Activated naive CD4-positive, alpha-beta T cell treated with anti-CD3 and anti-CD28 coated beads, Interleukin-2, amount 50 U/mL, for 16 hours (primary cell): ENCODE results near the gene REX1BD.
A peak's percentile ranks its signal among the peaks of the same experiment; 100 is the strongest.
"Not testable (repeated sequence)": the region's sequence is repeated elsewhere in the genome, so short reads cannot be mapped to it uniquely, and the experiment has no call there.

Experiments
- DNase-seq: peaks from one replicate; pipeline ENCODE4 v3.0.0-alpha.2; 2020

The REX1BD gene

DNA sequence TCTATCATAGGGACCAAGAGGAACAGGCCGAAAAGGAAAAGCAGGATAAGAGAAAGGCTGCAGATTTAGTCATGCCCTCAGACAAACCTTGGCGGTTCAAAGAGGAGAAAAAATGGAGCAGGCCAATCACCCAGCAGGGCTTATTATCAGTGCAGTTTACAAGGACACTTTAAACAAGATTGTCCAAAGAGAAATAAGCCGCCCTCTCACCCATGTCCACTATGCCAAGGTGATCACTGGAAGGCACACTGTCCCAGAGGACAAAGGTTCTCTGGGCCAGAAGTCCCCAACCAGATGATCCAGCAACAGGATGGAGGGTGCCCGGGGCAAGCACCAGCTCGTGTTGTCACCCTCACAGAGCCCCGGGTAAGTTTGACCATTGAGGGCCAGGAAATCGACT is 8.3 kb upstream of the REX1BD start:
- no peak for DNase-seq

DNA sequence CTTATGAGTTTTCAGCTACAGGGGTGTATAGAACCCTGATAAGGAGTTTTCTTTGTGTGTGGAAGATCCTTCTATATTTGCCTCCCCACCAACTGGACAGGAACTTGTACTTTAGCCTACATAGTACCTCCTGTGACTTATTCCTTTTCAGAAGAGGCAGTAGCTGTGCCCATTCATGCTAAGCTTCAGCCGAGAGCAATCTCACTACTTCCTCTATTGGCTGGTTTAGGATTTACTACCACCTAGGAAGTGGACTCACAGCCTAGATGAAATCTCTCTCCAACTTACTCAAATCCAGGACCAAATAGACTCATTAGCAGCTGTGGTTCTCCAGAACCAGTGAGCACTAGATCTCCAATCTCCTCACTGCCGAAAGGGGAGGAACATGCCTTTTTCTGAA is 2.3 kb upstream of the REX1BD start:
- DNase-seq, result no peak

DNA sequence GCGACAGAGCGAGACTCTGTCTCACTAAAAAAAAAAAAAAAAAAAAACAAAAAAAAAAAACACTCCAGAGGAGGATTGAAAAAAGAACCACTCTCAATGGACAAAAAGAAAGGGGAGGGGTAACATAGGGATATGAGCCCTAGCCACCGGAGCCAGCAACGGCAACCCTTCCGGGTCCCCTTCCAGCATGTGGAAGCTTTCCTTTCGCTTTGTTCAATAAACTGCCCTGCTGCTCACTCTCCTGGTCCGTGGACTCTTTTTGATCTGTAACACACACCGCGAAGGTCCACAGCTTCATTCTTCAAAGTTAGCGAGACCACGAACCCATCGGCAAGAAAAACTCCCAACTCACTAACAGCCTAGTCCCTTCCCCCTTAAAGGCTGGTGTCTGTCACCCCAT is 1.0 kb upstream of the REX1BD start:
- DNase-seq, result no peak

DNA sequence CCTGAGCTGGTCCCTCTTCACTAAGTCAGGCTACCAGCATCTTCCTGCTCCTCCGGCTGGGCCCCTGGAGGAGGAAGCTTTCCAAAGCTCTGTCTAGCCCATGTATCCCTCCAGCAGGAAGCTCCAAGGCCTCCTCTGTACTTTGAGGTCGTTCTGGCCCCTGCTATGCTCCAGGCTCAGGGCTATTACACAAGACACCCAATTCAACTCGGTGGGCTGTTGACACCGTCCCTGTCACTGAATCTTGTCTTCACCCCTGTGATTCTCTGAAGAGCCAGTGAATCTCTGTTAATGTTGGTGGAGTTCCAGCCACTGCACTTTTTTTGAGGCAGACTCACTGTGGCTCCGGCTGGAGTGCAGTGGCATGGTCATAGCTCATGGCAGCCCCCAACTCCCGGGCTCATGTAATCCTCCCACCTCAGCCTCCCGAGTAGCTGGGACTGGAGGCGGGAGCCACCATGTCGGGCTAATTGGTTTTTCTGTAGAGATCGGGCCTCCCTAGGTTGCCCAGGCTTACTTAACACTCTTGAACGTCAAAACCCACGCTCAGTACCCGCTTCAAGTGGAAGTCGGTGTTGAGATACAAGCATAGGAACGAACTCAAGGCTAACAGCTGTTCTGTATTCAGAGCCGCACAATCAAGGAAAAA is 512 bp upstream of the REX1BD start:
- no peak for DNase-seq

DNA sequence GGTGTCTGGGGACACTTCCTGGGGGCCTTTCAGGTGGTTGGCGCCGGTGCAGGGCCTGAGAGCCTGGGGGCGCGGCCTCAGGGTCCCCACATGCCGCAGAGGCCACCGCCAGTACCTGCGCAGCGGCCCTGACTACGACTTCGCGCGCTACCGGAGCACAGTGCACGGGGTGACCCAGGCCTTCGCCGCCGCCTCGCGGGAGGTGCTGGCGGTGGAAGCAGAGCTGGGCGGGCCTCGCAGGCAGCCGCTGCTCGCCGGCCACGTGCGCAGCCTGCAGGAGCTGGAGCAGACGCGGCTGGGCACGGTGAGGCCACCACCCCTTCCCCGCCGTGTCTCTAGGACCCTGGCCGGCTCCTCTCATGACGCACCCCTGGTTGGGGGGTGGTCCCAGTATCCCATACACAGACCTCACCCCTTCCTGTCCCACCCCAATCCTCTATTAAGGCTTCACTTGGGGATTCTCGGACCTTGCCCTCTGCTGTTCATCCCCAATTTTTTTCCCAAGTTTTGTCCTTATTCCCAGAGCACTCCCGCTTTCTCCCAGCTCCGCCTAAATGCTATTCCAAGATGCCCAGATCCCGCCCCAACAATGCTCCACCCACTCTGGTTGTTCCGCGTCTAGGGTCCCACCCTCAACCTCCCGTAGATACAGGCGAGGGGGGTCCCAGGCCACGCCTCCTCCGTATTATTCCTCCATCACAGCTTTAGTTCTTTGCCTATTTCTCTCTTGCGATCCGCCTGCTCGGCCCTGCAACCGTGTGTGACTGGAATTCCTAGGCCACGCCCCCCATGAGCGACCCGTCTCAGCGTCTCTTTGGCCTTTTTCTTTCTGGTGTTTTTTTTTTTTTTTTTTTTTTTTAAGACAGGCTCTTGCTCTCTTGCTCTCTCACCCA is 1.0 kb downstream of the REX1BD start:
- peak; percentile 74 for DNase-seq

DNA sequence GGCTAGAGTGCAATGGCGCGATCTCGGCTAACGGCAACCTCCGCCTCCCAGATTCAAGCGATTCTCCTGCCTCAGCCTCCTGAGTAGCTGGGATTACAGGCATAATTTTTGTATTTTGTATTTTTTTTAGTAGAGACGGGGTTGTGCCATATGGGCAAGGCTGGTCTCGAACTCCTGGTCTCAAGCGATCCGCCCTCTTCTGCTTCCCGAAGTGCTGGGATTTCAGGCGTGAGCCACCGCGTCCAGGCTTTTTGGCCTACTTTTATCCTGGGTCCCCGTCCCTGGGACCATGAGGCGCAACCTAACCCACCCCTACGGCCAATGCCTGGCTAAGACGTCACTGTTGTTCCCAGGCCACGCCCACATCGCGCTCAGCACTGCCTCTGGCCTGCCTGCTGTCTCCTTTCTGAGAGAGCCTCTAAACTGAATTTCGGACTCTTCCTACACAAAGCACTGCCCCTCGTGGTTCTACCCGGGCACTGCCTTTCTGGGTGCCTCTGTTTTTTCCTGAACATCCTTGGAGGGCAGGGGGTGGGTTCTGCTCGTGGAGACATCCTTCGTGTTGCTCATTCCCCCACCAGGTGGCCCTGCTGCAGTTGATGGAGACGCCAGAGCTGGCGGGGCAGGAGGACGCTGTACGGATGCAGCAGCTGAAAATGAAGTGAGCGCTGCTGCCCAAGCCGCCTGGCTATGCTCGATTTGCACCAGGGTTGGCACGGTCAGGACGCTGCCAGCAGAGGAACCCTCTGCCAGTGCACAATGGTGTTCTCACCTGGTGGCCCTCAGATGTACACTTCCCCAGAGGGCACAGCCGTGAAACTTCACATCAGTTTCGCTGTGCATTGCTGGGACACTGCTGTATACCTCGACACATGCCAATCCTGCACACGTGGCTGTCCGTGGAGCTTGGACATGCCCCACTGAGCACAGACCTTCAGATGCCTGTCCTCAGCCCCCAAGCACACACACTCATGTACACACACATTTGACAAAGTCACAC is 2.0 kb downstream of the REX1BD start:
- DNase-seq, result no peak

DNA sequence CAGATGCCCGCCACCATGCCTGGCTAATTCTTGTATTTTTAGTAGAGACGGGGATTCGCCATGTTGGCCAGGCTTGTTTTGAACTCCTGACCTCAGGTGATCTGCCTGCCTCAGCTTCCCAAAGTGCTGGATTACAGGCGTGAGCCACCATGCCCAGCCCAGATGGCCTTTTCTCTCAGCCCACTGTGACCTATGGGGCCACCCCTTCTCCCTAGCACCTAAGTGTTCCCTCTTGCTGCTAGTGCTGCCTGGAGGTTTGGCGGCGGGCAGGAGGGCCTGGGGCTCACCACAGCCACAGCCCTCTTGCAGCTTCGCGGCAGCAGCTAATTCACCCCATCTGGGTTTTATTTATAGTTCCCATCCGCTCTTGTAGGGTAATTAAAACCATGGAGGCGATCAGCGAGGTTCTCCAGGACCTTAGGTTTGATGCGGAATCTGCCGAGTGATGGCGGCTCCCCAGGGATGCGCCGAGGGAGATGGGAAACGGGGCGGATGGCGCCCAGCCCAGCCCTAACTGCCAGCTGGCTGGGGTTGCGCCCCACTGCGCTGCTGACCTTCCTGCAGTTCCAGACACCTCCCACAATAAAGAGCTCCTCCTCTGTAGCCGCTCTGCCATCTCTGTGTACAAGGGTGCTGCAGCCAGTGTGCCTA is 3.3 kb downstream of the REX1BD start:
- no peak for DNase-seq

- not testable (repeated sequence) for DNase-seq
These were observed 4.1 kb downstream of the REX1BD start for GRCh38 chr19:18592732-18593131.

- no peak for DNase-seq
These were observed 4.9 kb downstream of the REX1BD start for GRCh38 chr19:18593367-18594095.

DNA sequence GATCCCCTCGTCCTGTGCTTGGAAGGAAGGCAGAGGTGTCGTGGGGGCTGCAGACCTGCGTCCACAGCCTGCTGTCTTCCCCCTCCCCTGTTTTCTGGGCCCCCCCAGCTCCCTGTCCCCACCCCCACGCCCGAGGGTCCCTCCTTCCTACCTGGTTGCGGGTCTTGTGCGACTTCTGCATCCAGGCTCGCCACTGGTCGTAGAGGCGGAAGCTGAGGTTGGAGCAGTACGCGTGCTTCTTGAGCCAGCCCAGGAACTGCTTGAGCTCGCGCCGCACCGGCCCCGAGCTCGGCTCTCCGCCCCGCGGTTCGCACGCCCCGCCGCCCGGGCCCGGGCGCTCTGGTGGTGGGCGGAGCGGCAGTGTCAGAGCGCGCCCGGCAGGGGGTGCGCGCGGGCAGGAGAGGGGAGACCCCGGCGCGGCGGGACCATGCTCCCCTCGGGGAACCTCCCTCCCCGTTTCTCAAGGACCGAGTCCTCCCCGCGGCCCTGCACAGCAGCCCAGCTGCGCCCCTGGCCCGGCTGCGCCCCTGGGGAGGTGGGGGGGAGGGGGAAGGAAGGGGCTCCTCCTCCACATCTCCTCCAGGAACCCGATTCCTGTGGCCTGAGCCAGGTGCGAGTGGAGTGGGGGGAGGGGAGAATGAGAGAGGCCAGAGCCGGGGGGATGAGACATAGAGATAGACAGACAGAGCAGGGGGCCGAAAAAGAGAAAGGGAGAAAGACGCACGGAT is 5.7 kb downstream of the REX1BD start:
- DNase-seq, result peak; percentile 78

- no peak for DNase-seq
These were observed 6.3 kb downstream of the REX1BD start for GRCh38 chr19:18594824-18595373.

- DNase-seq, result no peak
These were observed 6.9 kb downstream of the REX1BD start for GRCh38 chr19:18595475-18595874.

DNA sequence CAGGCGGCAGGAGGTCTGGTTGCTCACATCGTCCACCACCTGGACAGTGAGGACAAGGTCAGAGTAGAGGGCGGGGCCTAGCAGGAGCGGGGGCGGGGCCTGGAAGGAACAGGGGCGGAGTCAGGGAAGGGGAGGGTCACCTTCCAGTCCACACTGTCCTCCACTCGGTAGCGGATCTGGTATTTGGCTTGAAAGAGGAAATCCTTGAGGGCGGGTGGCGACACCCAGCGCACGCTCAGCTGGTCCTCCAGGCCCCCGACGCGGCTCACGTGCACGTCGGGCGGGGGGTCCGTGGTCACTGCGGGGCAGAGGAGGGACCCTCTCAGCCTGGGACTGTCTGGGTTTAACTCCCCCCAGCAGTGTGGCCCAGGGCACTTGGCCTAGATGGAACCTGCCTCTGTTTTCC is 8.2 kb downstream of the REX1BD start:
- no peak for DNase-seq

DNA sequence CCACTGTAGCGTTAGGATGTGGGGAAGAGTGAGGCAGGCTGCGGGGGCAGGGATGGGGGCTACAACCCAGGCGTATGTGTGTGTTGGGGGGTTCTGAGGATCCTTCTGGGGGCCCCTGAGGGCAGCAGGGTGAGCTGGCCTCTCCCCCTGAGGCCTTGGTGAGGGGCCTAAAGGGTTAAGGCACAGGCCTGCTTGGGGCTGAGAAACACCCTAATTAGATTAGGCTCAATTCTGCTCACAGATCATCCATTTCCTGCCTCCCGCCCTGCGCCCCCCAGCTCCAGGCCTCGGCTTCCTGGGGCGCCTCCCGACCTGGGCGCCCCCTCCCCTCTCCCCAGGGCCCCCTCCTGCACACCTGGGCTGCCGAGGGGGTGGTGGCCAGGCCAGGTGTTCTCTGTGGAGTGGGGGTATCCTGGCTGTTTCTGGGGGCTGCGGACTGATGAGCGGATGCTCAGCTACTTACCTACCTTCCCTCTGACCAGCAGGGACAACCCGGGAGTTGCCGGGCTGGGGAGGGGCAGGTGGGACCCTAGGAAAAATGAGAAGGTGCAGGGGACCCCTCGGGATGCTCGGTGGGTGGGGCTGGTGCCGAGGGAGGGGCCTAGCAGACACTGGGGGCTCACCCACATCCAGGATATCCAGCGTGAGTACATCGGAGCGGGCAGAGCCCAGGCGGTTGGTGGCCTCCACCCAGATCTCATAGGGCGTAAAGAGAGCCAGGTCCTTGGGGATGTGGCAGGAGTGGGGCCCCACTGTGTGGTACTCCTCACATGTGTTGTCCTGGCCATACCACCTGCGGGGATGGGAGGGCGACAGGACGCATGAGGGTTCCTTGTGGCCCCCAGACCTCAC is 9.4 kb downstream of the REX1BD start:
- no peak for DNase-seq

GRCh38 chr19:18599485-18599884 is 10.9 kb downstream of the REX1BD start:
- no peak for DNase-seq

DNA sequence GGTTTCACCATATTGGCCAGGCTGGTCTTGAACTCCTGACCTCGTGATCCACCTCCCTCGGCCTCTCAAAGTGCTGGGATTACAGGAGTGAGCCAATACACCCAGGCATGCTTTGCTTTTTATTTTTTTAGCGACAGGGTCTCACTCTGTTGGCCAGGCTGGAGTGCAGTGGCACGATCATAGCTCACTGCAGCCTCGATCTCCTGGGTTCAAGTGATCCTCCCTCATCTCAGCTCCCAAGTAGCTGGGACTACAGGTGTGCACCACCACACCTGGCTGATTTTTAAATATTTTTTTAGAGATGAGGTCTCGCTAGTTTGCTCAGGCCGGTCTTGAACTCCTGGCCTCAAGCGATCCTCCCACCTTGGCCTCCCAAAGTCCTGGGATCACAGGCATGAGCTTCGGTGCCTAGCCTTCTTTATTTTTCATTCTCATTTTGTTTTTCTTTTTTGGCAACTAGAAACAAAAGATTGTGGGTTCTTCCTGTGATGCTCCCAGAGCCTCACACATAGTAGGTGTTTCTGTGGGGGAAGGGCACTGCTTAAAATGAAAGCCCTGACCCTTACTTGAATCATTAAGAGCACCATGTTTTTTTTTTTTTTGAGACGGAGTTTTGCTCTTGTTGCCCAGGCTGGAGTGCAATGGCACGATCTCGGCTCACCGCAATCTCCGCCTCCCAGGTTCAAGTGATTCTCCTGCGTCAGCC is 12.2 kb downstream of the REX1BD start:
- not testable (repeated sequence) for DNase-seq

- no peak for DNase-seq
These were observed 13.3 kb downstream of the REX1BD start for GRCh38 chr19:18601875-18602274.

DNA sequence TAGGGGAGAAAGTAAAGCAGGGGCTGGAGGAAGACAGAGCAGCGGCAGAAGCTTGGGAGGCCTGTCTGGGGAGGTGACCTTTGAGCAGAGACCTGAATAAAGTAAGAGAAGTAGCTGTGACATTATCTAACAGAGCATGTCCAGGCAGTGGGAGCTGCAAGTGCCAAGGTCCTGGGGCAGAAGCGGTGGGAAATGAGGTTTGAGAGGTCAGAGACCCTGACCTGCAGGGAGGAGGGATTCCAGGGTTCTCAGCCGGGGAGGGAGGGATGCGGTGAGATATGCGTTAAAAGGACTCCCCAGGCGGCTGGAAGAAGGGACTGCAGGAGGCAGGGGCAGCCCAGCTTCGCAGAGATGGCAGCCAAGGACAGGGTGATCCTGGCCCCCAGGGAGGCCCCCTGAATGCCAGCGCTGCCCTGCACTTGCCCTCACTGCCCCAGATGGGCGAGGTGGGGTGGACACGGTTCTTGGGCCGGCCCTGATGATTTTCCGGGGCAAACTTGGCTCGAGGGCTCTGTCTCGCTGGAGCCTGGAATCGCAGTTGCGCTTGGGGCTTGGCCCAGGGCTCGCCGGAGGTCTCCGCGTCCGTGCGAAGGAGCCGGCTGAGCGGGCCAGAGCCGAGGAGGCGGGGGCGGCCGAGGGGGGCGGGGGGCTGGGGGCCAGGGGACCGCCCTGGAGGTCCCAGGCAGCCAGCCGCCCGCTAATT is 14.8 kb downstream of the REX1BD start:
- peak; percentile 30 for DNase-seq
